Neural cell (in vitro differentiated cells): ENCODE measurements around the gene SSTR4.

Experiments used
- EZH2 ChIP-seq: fragments of 200-600, 300-800 bp; shearing (Covaris generic), sonication (generic); IDR thresholded peaks from 2 replicates; pipeline ENCODE4 v1.6.1; 2014; ENCODE audit warnings: antibody characterized with exemption, low read length, borderline replicate concordance, mild to moderate bottlenecking; ENCODE audit not compliant: insufficient read depth, poor library complexity, severe bottlenecking
- POLR2AphosphoS5 ChIP-seq: IDR thresholded peaks from 2 replicates; pipeline ENCODE4 v1.6.1; 2012
- TAF1 ChIP-seq: IDR thresholded peaks from 2 replicates; pipeline ENCODE4 v1.6.1; 2012; ENCODE audit warnings: low read depth
- TF ChIP-seq, protein P1 (sequence below): fragments of 450-650 bp; IDR thresholded peaks from 2 replicates; pipeline ENCODE4 v1.5.1; 2014; ENCODE audit warnings: antibody characterized with exemption, mild to moderate bottlenecking, moderate library complexity; ENCODE audit not compliant: poor library complexity, severe bottlenecking

DNA sequence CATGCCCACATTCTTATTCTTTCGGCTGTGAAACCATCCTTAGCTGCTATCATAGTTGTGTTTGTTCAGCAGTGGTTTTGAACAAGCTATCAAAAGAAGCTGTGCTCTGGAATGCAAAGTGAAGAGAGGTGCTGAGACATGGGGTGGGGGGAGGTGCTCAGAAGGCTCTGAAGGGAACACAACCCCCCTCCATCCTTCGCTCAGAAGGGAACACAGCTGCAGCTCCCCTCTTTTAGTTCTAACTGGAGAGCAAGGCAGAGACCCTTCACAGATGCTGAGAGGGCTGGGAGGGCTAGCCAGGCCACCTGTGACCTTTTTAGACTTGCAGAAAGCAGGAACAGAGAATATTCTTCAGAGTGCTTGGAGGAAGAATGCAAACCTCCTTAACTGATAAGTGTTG lies 17.6 kb upstream of the SSTR4 start:
- TF ChIP-seq EZH2 (no peak), TAF1 (no peak), POLR2AphosphoS5 (no peak)
- TF ChIP-seq, protein P1, sequence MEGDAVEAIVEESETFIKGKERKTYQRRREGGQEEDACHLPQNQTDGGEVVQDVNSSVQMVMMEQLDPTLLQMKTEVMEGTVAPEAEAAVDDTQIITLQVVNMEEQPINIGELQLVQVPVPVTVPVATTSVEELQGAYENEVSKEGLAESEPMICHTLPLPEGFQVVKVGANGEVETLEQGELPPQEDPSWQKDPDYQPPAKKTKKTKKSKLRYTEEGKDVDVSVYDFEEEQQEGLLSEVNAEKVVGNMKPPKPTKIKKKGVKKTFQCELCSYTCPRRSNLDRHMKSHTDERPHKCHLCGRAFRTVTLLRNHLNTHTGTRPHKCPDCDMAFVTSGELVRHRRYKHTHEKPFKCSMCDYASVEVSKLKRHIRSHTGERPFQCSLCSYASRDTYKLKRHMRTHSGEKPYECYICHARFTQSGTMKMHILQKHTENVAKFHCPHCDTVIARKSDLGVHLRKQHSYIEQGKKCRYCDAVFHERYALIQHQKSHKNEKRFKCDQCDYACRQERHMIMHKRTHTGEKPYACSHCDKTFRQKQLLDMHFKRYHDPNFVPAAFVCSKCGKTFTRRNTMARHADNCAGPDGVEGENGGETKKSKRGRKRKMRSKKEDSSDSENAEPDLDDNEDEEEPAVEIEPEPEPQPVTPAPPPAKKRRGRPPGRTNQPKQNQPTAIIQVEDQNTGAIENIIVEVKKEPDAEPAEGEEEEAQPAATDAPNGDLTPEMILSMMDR = no peak
